ENCODE results near the gene SNX2. TPM values are rescaled to one million over a fixed set of nuclear protein-coding genes. Genes with fewer than 3 reads are reported as not detected.

The SNX2 gene
- total and polyA plus RNA-seq, 5 experiments from 2014 or later: 47.6 to 76.5 (median 58.2) TPM

Other genes starting within 250 kb of the SNX2 start
- 1 to 10 TPM; 2.2 to 2.5 TPM for gene SNX24, start 70.5 kb downstream of the SNX2 start, total RNA-seq
- 1 to 10 TPM in 1 of 3 donors, under 1 TPM in 2; 0.42 to 1.5 (median 0.79) TPM for gene SNX24, start 70.5 kb downstream of the SNX2 start, polyA plus RNA-seq

All from naive thymus-derived CD8-positive, alpha-beta T cell (primary cell).